ENCODE measurements around the gene TPM3. TPM values are rescaled to one million over a fixed set of nuclear protein-coding genes. Genes with fewer than 3 reads are reported as not detected.
A peak's percentile ranks its signal among the peaks of the same experiment; 100 is the strongest.

TPM3 gene
- total RNA-seq (ENCODE audit: low replicate concordance): 263 and 371 TPM in 2 replicates
- long read RNA-seq, transcript TPM3-205 (9 exons, 1,771 nt): minor isoform, 9 of 564 reads
- long read RNA-seq, transcript TPM3-201 (9 exons, 1,219 nt): minor isoform, 10 of 564 reads
- long read RNA-seq, transcript TPM3-212 (8 exons, 3,131 nt): major isoform, 498 of 564 reads
- long read RNA-seq, partial matches to known transcripts: 15 of 564 reads
- long read RNA-seq, other reads (novel, unspliced or antisense): 28 of 564 reads

DNA sequence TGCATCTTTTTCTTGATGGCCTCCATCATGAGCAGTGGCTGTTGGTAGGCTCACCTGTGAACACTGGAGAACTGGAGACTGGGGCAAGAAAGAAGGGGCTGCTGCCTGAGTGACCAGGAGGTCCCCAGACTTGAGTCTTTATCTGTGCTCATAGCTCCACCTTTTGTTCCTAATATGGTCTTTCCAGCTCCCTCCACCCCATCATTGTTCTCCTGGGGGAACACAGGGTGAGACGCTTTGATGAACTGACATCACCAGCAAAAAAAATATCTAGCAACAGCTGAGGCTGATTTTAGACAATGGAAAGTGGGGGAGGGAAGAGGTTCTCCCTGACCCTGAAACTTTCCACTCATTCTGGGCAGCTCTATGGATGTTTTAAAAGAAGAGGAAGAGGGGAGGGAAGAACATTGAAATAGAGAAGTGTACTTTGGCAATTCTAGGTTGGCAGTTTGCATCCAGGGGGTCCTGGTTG, at the start of gene TPM3:
Gene TPM3 (minus strand): TSS at position 111 of the 472 bp plus-strand sequence. CDS start 82 bp downstream, at position 29.
- Mint-ChIP-seq H3K4me3 (no peak within 1 kb of the TSS), H3K36me3 (no peaks in the 10 kb centered on the region), H3K27me3 (peaks cover 14% of the 10 kb centered on the region), H3K27ac (peak within 1 kb of the TSS; percentile 1), H3K4me1 (ENCODE audit: unreplicated experiment) (peaks cover 25% of the 10 kb centered on the region), H3K9me3 (no peaks in the 10 kb centered on the region)
- TF ChIP-seq, protein P1, sequence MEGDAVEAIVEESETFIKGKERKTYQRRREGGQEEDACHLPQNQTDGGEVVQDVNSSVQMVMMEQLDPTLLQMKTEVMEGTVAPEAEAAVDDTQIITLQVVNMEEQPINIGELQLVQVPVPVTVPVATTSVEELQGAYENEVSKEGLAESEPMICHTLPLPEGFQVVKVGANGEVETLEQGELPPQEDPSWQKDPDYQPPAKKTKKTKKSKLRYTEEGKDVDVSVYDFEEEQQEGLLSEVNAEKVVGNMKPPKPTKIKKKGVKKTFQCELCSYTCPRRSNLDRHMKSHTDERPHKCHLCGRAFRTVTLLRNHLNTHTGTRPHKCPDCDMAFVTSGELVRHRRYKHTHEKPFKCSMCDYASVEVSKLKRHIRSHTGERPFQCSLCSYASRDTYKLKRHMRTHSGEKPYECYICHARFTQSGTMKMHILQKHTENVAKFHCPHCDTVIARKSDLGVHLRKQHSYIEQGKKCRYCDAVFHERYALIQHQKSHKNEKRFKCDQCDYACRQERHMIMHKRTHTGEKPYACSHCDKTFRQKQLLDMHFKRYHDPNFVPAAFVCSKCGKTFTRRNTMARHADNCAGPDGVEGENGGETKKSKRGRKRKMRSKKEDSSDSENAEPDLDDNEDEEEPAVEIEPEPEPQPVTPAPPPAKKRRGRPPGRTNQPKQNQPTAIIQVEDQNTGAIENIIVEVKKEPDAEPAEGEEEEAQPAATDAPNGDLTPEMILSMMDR (conservative IDR thresholded peaks at IDR 0.05): no peak
- no peak for DNase-seq (ENCODE audit: extremely low spot score, unreplicated experiment)

- TF ChIP-seq, protein P1 (conservative IDR thresholded peaks at IDR 0.05): no peak
- no peak for DNase-seq (ENCODE audit: extremely low spot score, unreplicated experiment)
- Mint-ChIP-seq H3K27ac (no peak overlapping the region), H3K36me3 (peaks cover 47% of the 10 kb centered on the region), H3K9me3 (no peaks in the 10 kb centered on the region), H3K27me3 (no peaks in the 10 kb centered on the region), H3K4me3 (no peak overlapping the region), H3K4me1 (ENCODE audit: unreplicated experiment) (no peaks in the 10 kb centered on the region)
These were observed 48.5 kb upstream of the TPM3 start for GRCh38 chr1:154240294-154240833.

DNA sequence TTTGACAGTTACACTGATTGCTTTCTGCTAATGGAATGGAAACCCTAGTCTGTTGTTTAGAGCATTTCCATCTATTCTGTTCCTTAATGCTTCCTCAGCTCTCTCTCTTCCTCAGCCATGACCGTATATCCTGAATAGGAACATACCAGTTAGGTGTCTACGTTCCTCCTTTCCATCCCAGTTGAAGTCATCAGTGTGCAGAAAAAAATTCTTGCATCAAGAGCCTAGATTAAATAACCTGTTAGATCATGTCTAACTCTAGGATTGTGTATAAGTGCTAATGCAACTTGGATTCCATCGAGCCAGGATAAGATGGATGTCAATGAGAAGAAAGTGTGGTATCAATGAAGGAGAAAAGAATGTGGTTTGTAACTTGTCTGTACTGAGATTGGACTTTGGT, 47.6 kb upstream of the TPM3 start:
- no peak overlapping the region for H3K27ac Mint-ChIP-seq
- H3K36me3 Mint-ChIP-seq: peaks cover 52% of the 10 kb centered on the region
- H3K9me3 Mint-ChIP-seq: no peaks in the 10 kb centered on the region
- no peak for DNase-seq (ENCODE audit: extremely low spot score, unreplicated experiment)
- H3K4me1 Mint-ChIP-seq (ENCODE audit: unreplicated experiment): no peaks in the 10 kb centered on the region
- no peaks in the 10 kb centered on the region for H3K27me3 Mint-ChIP-seq
- TF ChIP-seq, protein P1 (conservative IDR thresholded peaks at IDR 0.05): no peak
- no peak overlapping the region for H3K4me3 Mint-ChIP-seq

DNA sequence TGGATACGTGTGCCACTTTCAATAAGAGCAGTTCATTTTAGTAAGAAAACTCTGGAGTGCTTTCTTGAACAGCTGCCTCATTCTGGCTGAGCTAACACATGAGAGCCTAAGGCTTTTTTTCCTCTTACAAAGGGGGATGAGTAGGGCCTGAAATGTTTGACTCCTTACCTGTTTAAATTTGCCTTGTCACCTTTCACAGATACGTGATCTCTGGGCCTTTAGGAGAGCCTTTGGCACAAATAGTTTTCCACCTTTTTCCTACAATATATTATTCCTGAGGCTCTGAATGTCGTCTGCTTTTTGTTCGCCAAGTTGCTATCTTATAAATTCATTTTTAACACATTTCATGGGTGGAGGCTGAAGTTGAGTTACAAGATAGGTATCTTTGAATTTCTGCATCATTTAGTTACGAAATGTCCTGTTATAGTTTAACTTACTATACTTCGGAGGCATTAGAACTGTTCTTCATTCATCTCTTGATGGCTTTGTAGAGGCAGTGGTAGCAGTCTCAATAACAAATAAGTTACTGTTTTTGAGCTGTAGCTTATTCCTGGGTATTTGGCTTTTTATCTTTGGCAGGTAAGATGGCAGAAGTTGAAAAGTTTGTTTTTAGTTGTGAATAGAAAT, 46.1 kb upstream of the TPM3 start:
- Mint-ChIP-seq H3K27ac (peak overlapping the region; percentile 25), H3K27me3 (no peaks in the 10 kb centered on the region), H3K4me1 (ENCODE audit: unreplicated experiment) (no peaks in the 10 kb centered on the region), H3K9me3 (no peaks in the 10 kb centered on the region), H3K4me3 (no peak overlapping the region), H3K36me3 (peaks cover 46% of the 10 kb centered on the region)
- TF ChIP-seq, protein P1 (conservative IDR thresholded peaks at IDR 0.05): no peak
- DNase-seq (ENCODE audit: extremely low spot score, unreplicated experiment): no peak

GRCh38 chr1:154237435-154237834, 45.5 kb upstream of the TPM3 start:
- Mint-ChIP-seq H3K36me3 (peaks cover 42% of the 10 kb centered on the region), H3K4me3 (no peak overlapping the region), H3K27me3 (no peaks in the 10 kb centered on the region), H3K9me3 (no peaks in the 10 kb centered on the region), H3K27ac (peak overlapping the region; percentile 25), H3K4me1 (ENCODE audit: unreplicated experiment) (no peaks in the 10 kb centered on the region)
- TF ChIP-seq, protein P1 (conservative IDR thresholded peaks at IDR 0.05): no peak
- no peak for DNase-seq (ENCODE audit: extremely low spot score, unreplicated experiment)
